ENCODE data around the gene PDE9A.

Gene PDE9A

DNA sequence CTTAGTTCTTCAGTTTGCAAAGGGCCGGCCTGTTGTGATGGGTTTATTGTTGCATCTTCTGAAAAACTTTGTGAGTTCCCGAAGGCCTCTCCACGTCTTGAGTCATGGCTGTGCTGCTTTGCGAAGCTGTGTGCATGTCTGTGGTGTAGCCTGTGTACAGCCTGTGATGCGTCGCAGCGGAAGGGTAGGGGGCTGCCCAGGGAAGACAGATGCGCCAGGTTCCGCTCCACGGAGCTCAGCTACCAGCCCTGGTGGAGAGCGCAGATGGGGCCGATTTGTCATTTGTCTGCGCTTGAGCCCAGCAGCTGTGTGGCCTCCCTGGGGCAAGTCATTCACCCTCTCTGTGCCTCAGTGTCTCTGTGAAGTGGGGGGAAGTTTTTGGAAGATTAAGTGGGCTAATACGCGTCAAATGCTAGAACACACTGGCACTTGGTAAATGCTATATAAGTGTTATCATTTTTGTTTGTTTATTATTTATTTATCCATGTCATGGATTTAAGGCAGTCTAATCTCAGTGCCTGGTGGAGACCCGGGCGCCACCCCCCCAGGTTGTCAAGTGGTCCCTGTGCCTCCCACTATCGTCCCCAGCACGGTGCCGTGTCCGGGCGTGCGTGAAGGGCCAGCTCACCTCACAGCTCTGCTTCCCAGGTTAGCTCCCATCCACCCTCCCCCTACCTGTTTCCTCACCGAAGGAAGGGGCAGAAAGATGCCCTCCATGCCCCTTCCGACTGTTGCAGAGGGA is 8.4 kb downstream of the PDE9A start:
- no peaks in the 10 kb centered on the region for H3K9me3 ChIP-seq (ENCODE audit: insufficient read depth, low read depth, low read length)
- no peak overlapping the region for H3K4me3 ChIP-seq (ENCODE audit: low read length)
- H3K27me3 ChIP-seq (ENCODE audit: insufficient read depth, low read length): no peaks in the 10 kb centered on the region
- no peak overlapping the region for H3K27ac ChIP-seq (ENCODE audit: low read depth, low read length)
- no peak overlapping the region for H3K9ac ChIP-seq (ENCODE audit: low read depth, low read length)
- H3K36me3 ChIP-seq (ENCODE audit: insufficient read depth, low read length): peaks cover 12% of the 10 kb centered on the region; the same call in 1 of the 2 replicates
- 91% methylated on average over 25 of the region's 25 CpGs for WGBS
- H3K4me1 ChIP-seq (ENCODE audit: insufficient read depth, low read length): peaks cover 6% of the 10 kb centered on the region

DNA sequence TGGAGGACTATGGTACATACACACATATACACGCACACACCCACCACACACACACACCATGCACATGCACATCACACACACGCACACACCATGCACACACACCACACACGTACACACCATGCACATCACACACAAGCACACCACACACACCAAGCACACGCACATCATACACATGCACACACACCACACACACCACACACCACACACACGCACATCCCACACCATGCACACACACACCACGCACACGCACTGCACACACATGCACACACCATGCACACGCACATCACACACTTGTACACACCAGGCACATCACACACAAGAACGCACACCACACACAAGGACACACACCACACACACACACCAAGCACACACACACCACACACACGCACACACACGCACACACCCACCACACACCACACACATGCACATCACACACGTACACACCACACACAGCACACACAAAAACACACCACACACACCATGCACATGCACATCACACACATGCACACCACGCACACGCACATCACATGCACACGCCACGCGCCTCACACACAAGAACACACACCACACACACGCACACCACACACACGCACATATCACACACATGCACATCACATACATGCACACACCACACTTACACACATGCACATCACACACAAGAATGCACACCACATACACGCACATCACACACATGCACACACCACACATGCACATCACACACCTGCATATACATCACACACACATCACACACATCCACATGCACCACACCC is 9.2 kb downstream of the PDE9A start:
- no peaks in the 10 kb centered on the region for H3K9me3 ChIP-seq (ENCODE audit: insufficient read depth, low read depth, low read length)
- no peaks in the 10 kb centered on the region for H3K27me3 ChIP-seq (ENCODE audit: insufficient read depth, low read length)
- WGBS: 94% methylated on average over 20 of the region's 20 CpGs
- no peak overlapping the region for H3K4me3 ChIP-seq (ENCODE audit: low read length)
- H3K27ac ChIP-seq (ENCODE audit: low read depth, low read length): no peak overlapping the region
- no peak overlapping the region for H3K9ac ChIP-seq (ENCODE audit: low read depth, low read length)
- peaks cover 12% of the 10 kb centered on the region; the same call in 1 of the 2 replicates for H3K36me3 ChIP-seq (ENCODE audit: insufficient read depth, low read length)
- peaks cover 7% of the 10 kb centered on the region for H3K4me1 ChIP-seq (ENCODE audit: insufficient read depth, low read length)

DNA sequence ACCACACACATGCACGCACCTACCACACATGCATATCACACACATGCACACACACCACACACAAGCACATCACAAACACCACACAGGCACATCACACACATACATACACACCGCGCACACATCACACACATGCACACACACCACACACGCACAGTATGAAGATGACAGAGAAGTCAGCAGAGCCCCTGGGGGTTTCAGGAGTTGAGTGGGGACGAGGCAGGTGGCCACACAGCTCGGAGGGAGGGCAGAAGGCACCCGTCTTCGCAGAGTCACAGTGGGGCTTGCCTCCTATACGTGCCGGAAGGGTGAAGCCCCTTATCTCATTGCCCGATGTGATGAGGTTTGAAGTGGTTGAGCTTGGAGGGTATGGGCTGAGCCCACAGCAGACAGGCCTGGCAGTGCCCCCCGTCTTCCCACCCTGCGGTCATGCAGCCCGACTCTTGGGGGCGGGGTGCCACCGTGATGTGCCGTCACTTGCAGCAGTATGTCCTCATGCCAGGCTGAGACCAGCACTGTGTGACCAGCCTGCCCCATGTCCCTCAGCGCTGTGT is 9.9 kb downstream of the PDE9A start:
- Histone ChIP-seq H3K36me3 (ENCODE audit: insufficient read depth, low read length) (peaks cover 12% of the 10 kb centered on the region; the same call in 1 of the 2 replicates), H3K9ac (ENCODE audit: low read depth, low read length) (no peak overlapping the region), H3K9me3 (ENCODE audit: insufficient read depth, low read depth, low read length) (no peaks in the 10 kb centered on the region), H3K4me3 (ENCODE audit: low read length) (no peak overlapping the region), H3K27ac (ENCODE audit: low read depth, low read length) (no peak overlapping the region), H3K27me3 (ENCODE audit: insufficient read depth, low read length) (no peaks in the 10 kb centered on the region), H3K4me1 (ENCODE audit: insufficient read depth, low read length) (peaks cover 9% of the 10 kb centered on the region)
- WGBS: 95% methylated on average over 18 of the region's 18 CpGs

DNA sequence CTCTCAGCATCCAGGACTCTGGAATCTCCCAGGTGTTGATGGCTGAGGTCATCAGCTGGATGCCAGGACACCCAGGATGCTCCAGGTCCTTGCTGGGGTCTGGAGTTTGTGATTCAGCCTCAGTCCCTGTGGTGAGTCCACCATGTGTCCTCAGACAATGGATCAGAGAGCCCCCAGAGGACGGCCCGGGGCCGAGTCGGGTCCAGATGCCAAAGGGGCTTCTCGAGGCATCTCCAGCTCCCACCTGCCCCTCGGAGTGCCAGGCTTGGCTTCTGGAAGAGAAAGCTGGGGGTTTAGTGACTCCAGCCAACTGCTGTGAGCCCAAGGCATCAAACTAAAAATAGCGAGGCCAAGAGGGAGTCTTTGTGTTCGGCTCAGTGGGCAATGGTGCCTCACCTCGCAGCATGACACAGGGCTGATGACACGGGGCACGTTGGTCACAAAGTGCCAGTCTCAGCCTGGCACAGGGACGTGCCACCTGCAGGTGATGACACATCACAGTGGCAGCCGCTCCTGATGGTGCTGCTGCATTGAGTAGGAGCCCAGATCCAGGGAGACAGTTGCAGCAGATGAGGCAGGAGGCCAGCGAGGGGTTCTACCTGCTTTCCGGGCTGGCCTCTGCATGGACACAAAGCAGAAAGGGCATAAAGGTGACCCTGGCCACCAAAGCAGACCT is 10.6 kb downstream of the PDE9A start:
- no peak overlapping the region for H3K4me3 ChIP-seq (ENCODE audit: low read length)
- H3K27ac ChIP-seq (ENCODE audit: low read depth, low read length): no peak overlapping the region
- WGBS: 95% methylated on average over 15 of the region's 15 CpGs
- no peaks in the 10 kb centered on the region for H3K27me3 ChIP-seq (ENCODE audit: insufficient read depth, low read length)
- H3K9ac ChIP-seq (ENCODE audit: low read depth, low read length): no peak overlapping the region
- H3K9me3 ChIP-seq (ENCODE audit: insufficient read depth, low read depth, low read length): no peaks in the 10 kb centered on the region
- peaks cover 12% of the 10 kb centered on the region for H3K4me1 ChIP-seq (ENCODE audit: insufficient read depth, low read length)
- H3K36me3 ChIP-seq (ENCODE audit: insufficient read depth, low read length): peaks cover 12% of the 10 kb centered on the region; the same call in 1 of the 2 replicates

DNA sequence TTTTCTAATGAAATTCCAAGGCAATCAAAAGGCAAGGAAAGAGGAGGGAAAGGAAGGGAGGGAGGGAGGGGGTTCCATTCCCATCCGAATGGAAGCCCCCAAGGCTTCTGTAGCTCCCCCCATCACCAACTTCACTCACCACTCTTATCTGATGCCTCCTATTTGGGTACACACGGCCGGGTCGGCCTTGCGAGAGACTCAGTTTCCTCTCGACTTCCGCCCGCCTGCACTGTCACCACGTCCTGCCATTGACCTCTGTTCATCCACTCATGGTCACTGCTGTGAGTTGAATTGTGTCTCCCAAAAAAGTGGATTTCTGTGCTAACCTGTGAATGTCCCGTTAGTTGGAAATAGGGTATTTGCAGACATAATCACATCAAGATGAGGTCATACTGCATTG is 11.2 kb downstream of the PDE9A start:
- H3K9me3 ChIP-seq (ENCODE audit: insufficient read depth, low read depth, low read length): no peaks in the 10 kb centered on the region
- WGBS: 94% methylated on average over 10 of the region's 10 CpGs
- no peak overlapping the region for H3K9ac ChIP-seq (ENCODE audit: low read depth, low read length)
- peaks cover 12% of the 10 kb centered on the region for H3K4me1 ChIP-seq (ENCODE audit: insufficient read depth, low read length)
- H3K27ac ChIP-seq (ENCODE audit: low read depth, low read length): no peak overlapping the region
- peaks cover 12% of the 10 kb centered on the region; the same call in 1 of the 2 replicates for H3K36me3 ChIP-seq (ENCODE audit: insufficient read depth, low read length)
- no peaks in the 10 kb centered on the region for H3K27me3 ChIP-seq (ENCODE audit: insufficient read depth, low read length)
- H3K4me3 ChIP-seq (ENCODE audit: low read length): no peak overlapping the region

DNA sequence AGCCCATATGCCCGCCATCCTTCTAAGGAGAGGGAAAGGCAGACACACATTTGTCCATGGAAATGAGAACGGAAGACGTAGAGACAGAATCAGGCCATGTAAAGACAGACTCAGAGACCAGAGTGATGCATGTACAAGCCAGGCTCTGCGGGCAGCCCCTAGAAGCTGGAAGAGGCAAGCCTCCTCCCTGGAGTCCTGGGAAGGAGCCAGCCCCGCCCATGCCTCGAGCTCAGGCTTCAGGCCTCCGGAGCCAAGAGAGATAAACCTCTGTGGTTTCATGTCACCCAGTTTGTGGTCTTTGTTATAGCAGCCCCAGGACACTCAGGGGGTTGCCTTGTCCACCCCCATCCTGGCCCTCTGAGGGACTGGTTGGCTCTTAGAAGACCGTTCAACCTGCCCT is 11.6 kb downstream of the PDE9A start:
- Histone ChIP-seq H3K36me3 (ENCODE audit: insufficient read depth, low read length) (peaks cover 16% of the 10 kb centered on the region), H3K27me3 (ENCODE audit: insufficient read depth, low read length) (no peaks in the 10 kb centered on the region), H3K4me1 (ENCODE audit: insufficient read depth, low read length) (peaks cover 12% of the 10 kb centered on the region), H3K27ac (ENCODE audit: low read depth, low read length) (no peak overlapping the region), H3K9me3 (ENCODE audit: insufficient read depth, low read depth, low read length) (no peaks in the 10 kb centered on the region), H3K9ac (ENCODE audit: low read depth, low read length) (no peak overlapping the region), H3K4me3 (ENCODE audit: low read length) (no peak overlapping the region)
- 88% methylated on average over 8 of the region's 8 CpGs for WGBS

DNA sequence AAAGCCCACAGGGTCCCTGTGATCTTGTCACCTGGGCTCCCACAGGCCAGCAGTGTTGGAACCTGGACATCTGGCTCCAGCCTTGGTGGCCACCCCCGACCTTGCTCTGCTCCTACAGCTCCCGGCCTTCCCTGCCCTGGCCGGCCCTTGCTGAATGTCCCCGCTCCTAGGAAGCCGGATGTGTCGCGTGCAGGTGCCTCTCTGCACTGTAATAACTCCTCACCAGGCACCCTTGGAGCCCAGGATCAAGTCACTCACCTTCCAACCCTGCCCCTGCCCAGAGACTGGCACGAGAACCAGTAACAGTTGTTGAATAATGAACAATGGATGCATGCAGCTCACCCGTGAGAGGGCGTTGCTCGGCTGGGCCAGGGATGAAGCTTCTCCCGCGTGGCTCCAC is 12.1 kb downstream of the PDE9A start:
- Histone ChIP-seq H3K27ac (ENCODE audit: low read depth, low read length) (no peak overlapping the region), H3K27me3 (ENCODE audit: insufficient read depth, low read length) (no peaks in the 10 kb centered on the region), H3K4me1 (ENCODE audit: insufficient read depth, low read length) (peaks cover 12% of the 10 kb centered on the region), H3K36me3 (ENCODE audit: insufficient read depth, low read length) (peaks cover 20% of the 10 kb centered on the region), H3K4me3 (ENCODE audit: low read length) (no peak overlapping the region), H3K9ac (ENCODE audit: low read depth, low read length) (no peak overlapping the region), H3K9me3 (ENCODE audit: insufficient read depth, low read depth, low read length) (no peaks in the 10 kb centered on the region)
- 89% methylated on average over 13 of the region's 13 CpGs for WGBS

DNA sequence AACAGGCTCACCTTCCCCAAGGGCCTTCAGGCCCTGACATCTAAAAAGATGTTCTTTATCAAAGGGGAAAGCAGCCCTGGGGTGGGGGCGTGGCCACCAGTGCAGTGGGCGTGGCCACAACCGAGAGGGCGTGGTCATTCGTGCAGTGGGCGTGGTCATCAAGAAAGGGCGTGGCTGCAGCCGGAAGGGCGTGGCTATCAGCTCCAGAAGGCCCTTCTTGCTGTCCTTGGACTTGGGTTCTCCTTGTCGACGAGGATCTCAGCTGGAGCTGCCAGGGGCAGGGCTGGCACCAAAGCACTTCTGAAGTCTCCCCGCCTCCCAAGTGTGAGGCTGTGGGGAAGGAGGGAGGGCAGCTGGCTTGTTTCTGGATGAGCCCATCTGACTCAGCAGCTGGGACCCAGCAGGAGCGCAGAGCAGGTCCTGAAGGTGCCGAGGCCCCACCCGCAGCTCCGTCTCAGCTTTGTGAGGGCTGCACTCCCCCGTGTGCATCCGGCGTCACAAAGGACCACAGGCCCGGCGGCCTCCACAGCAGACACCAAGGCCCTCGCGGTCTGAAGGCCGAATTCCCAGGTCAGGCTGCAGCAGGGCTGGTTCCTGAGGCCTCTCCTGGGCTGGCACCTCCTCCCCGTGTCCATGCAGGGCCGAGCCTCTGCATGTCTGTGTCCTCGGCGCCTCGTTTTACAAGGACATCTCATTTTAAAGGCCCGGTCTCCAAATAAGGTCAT is 12.8 kb downstream of the PDE9A start:
- Histone ChIP-seq H3K36me3 (ENCODE audit: insufficient read depth, low read length) (peaks cover 24% of the 10 kb centered on the region), H3K27ac (ENCODE audit: low read depth, low read length) (no peak overlapping the region), H3K9me3 (ENCODE audit: insufficient read depth, low read depth, low read length) (no peaks in the 10 kb centered on the region), H3K4me3 (ENCODE audit: low read length) (no peak overlapping the region), H3K4me1 (ENCODE audit: insufficient read depth, low read length) (peaks cover 12% of the 10 kb centered on the region), H3K9ac (ENCODE audit: low read depth, low read length) (no peak overlapping the region), H3K27me3 (ENCODE audit: insufficient read depth, low read length) (no peaks in the 10 kb centered on the region)
- WGBS: 92% methylated on average over 30 of the region's 30 CpGs

DNA sequence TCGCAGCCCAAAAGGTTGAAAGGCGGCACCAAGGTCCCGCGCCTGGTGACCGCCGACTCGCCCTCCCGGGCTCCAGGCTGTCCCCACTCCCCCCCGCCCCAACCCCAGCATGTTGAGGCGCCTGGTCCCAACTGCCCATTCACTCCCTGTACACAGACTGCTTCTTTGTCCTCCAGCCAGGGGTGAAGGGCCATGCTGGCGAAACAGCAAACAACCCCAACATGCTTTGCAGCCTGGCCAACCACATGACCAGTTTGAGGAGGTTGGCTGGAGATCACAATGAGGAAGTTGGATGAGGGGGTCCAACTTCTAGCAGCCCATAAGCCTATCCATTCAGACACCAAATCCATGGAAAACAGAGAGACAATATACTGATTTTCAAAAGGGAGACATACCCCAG is 13.5 kb downstream of the PDE9A start:
- Histone ChIP-seq H3K4me1 (ENCODE audit: insufficient read depth, low read length) (peaks cover 18% of the 10 kb centered on the region), H3K36me3 (ENCODE audit: insufficient read depth, low read length) (peaks cover 24% of the 10 kb centered on the region), H3K4me3 (ENCODE audit: low read length) (no peak overlapping the region), H3K9me3 (ENCODE audit: insufficient read depth, low read depth, low read length) (no peaks in the 10 kb centered on the region), H3K9ac (ENCODE audit: low read depth, low read length) (no peak overlapping the region), H3K27me3 (ENCODE audit: insufficient read depth, low read length) (no peaks in the 10 kb centered on the region), H3K27ac (ENCODE audit: low read depth, low read length) (no peak overlapping the region)
- WGBS: 95% methylated on average over 11 of the region's 11 CpGs

DNA sequence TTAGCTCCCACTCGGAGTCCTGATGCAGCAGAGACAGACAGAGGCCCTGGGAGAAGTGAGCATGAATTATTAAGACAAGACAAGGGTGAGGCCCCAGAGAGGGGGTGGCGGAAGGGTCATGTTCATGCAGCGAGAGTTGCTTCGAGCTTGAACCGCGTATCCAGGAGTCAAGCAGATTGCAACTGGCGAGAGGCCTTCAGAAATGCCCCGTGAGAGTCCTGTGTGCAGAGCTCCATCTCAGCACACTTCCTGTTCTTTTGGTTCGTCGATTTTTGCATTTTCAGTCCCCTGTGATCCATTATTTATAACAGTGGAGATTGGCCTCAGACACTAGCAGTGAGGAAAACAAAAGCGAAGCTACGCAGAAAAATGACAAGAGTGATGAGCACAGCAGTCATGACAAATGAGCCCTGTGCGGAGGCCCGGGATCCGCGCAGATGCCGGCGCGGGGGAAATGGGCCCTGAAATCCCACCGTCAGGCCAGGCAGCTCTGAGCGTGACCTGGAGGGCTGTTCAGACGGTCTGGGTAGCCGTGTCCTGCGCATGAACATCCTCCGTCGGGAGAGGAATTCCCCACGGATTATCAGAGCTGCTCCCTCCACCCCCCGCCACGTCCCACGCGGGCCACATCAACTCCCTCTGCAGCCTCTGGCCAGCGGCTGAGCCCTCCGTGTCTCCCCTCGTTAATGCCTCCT is 15.0 kb downstream of the PDE9A start:
- Histone ChIP-seq H3K36me3 (ENCODE audit: insufficient read depth, low read length) (peaks cover 14% of the 10 kb centered on the region), H3K9ac (ENCODE audit: low read depth, low read length) (no peak overlapping the region), H3K4me3 (ENCODE audit: low read length) (no peak overlapping the region), H3K9me3 (ENCODE audit: insufficient read depth, low read depth, low read length) (no peaks in the 10 kb centered on the region), H3K27ac (ENCODE audit: low read depth, low read length) (no peak overlapping the region), H3K27me3 (ENCODE audit: insufficient read depth, low read length) (no peaks in the 10 kb centered on the region), H3K4me1 (ENCODE audit: insufficient read depth, low read length) (peaks cover 33% of the 10 kb centered on the region)
- WGBS: 86% methylated on average over 34 of the region's 34 CpGs
